ENCODE measurements around the gene ARPC1B. TPM values are rescaled to one million over a fixed set of nuclear protein-coding genes. Genes with fewer than 3 reads are reported as not detected.
"Not testable (repeated sequence)": the region's sequence is repeated elsewhere in the genome, so short reads cannot be mapped to it uniquely, and the experiment has no call there.

Gene ARPC1B
- total RNA-seq, 1 donor from 2014 or later, result 250 TPM

- H3K9me3 Mint-ChIP-seq, result no peaks in the 10 kb centered on the region
- H3K4me1 Mint-ChIP-seq, result peaks cover 12% of the 10 kb centered on the region
- H3K4me3 Mint-ChIP-seq, result no peak overlapping the region
- no peaks in the 10 kb centered on the region for H3K27me3 Mint-ChIP-seq
- intact Hi-C loops (cut with micrococcal nuclease), result loop anchor here (2.0 kb wide), 1 partner anchor 22 kb away; no protein-coding TSS in a partner anchor
- H3K27ac Mint-ChIP-seq, result no peak overlapping the region
- H3K36me3 Mint-ChIP-seq (ENCODE audit: low read depth), result peaks cover 48% of the 10 kb centered on the region
- DNase-seq, result peak; percentile 81
Measured at GRCh38 chr7:99386584-99387238, 12.2 kb downstream of the ARPC1B start.

- H3K36me3 Mint-ChIP-seq (ENCODE audit: low read depth), result peaks cover 52% of the 10 kb centered on the region
- intact Hi-C loops (cut with micrococcal nuclease), result loop anchor here (2.0 kb wide), 1 partner anchor 22 kb away; no protein-coding TSS in a partner anchor
- H3K4me1 Mint-ChIP-seq, result peaks cover 14% of the 10 kb centered on the region
- not testable (repeated sequence) for DNase-seq, H3K27ac Mint-ChIP-seq, H3K9me3 Mint-ChIP-seq, H3K27me3 Mint-ChIP-seq, H3K4me3 Mint-ChIP-seq
Measured at GRCh38 chr7:99387239-99387635, 12.7 kb downstream of the ARPC1B start.

- intact Hi-C loops (cut with micrococcal nuclease), result loop anchor here (2.0 kb wide), 1 partner anchor 23 kb away; no protein-coding TSS in a partner anchor
- Mint-ChIP-seq H3K4me1 (peaks cover 16% of the 10 kb centered on the region), H3K9me3 (no peaks in the 10 kb centered on the region), H3K27ac (no peak overlapping the region), H3K4me3 (no peak overlapping the region), H3K27me3 (no peaks in the 10 kb centered on the region), H3K36me3 (ENCODE audit: low read depth) (peaks cover 55% of the 10 kb centered on the region)
- DNase-seq, result no peak
Measured at GRCh38 chr7:99387912-99388311, 13.4 kb downstream of the ARPC1B start.

- intact Hi-C loops (cut with micrococcal nuclease), result no loop called here
- Mint-ChIP-seq H3K27me3 (no peaks in the 10 kb centered on the region), H3K4me1 (peaks cover 11% of the 10 kb centered on the region), H3K4me3 (no peak overlapping the region), H3K9me3 (no peaks in the 10 kb centered on the region), H3K36me3 (ENCODE audit: low read depth) (peaks cover 67% of the 10 kb centered on the region), H3K27ac (no peak overlapping the region)
- DNase-seq, result no peak
Measured at GRCh38 chr7:99389772-99390171, 15.2 kb downstream of the ARPC1B start.

GRCh38 chr7:99390941-99391602 lies 16.5 kb downstream of the ARPC1B start:
- Mint-ChIP-seq H3K4me3 (no peak overlapping the region), H3K9me3 (no peaks in the 10 kb centered on the region), H3K27ac (no peak overlapping the region), H3K36me3 (ENCODE audit: low read depth) (peaks cover 75% of the 10 kb centered on the region), H3K4me1 (peaks cover 11% of the 10 kb centered on the region), H3K27me3 (no peaks in the 10 kb centered on the region)
- intact Hi-C loops (cut with micrococcal nuclease), result no loop called here
- DNase-seq, result no peak

- peaks cover 72% of the 10 kb centered on the region for H3K36me3 Mint-ChIP-seq (ENCODE audit: low read depth)
- H3K9me3 Mint-ChIP-seq, result no peaks in the 10 kb centered on the region
- H3K27me3 Mint-ChIP-seq, result no peaks in the 10 kb centered on the region
- peaks cover 11% of the 10 kb centered on the region for H3K4me1 Mint-ChIP-seq
- no peak for DNase-seq
- no peak overlapping the region for H3K27ac Mint-ChIP-seq
- intact Hi-C loops (cut with micrococcal nuclease), result loop anchor here (2.0 kb wide), 1 partner anchor 17 kb away; the partner anchor contains the start of gene ARPC1B
- H3K4me3 Mint-ChIP-seq, result peak overlapping the region; percentile 22
Measured at GRCh38 chr7:99392046-99392445, 17.5 kb downstream of the ARPC1B start.

- Mint-ChIP-seq H3K27ac (peak overlapping the region; percentile 79), H3K9me3 (no peaks in the 10 kb centered on the region), H3K4me3 (peak overlapping the region; percentile 69), H3K36me3 (ENCODE audit: low read depth) (peaks cover 72% of the 10 kb centered on the region), H3K27me3 (no peaks in the 10 kb centered on the region), H3K4me1 (peaks cover 11% of the 10 kb centered on the region)
- intact Hi-C loops (cut with micrococcal nuclease), result loop anchor here (2.0 kb wide), 1 partner anchor 18 kb away; the partner anchor contains the start of gene ARPC1B
- DNase-seq, result peak; percentile 93
Measured at GRCh38 chr7:99392659-99393354, 18.3 kb downstream of the ARPC1B start.

GRCh38 chr7:99393355-99394187 lies 19.0 kb downstream of the ARPC1B start:
- peak overlapping the region; percentile 79 for H3K27ac Mint-ChIP-seq
- H3K27me3 Mint-ChIP-seq, result no peaks in the 10 kb centered on the region
- no peaks in the 10 kb centered on the region for H3K9me3 Mint-ChIP-seq
- H3K36me3 Mint-ChIP-seq (ENCODE audit: low read depth), result peaks cover 72% of the 10 kb centered on the region
- DNase-seq, result no peak
- peak overlapping the region; percentile 69 for H3K4me3 Mint-ChIP-seq
- H3K4me1 Mint-ChIP-seq, result peaks cover 15% of the 10 kb centered on the region
- intact Hi-C loops (cut with micrococcal nuclease), result loop anchor here (2.0 kb wide), 1 partner anchor 19 kb away; the partner anchor contains the start of gene ARPC1B

- no peaks in the 10 kb centered on the region for H3K27me3 Mint-ChIP-seq
- no peaks in the 10 kb centered on the region for H3K9me3 Mint-ChIP-seq
- no peak overlapping the region for H3K27ac Mint-ChIP-seq
- H3K36me3 Mint-ChIP-seq (ENCODE audit: low read depth), result peaks cover 74% of the 10 kb centered on the region
- intact Hi-C loops (cut with micrococcal nuclease), result no loop called here
- H3K4me3 Mint-ChIP-seq, result no peak overlapping the region
- peaks cover 18% of the 10 kb centered on the region for H3K4me1 Mint-ChIP-seq
- no peak for DNase-seq
Measured at GRCh38 chr7:99394188-99394502, 19.6 kb downstream of the ARPC1B start.

- no peak for DNase-seq
- Mint-ChIP-seq H3K9me3 (no peaks in the 10 kb centered on the region), H3K36me3 (ENCODE audit: low read depth) (peaks cover 80% of the 10 kb centered on the region), H3K27ac (no peak overlapping the region), H3K27me3 (no peaks in the 10 kb centered on the region), H3K4me1 (peaks cover 20% of the 10 kb centered on the region), H3K4me3 (no peak overlapping the region)
- intact Hi-C loops (cut with micrococcal nuclease), result no loop called here
Measured at GRCh38 chr7:99395616-99396327, 21.2 kb downstream of the ARPC1B start.

- Mint-ChIP-seq H3K27ac (peak overlapping the region; percentile 11), H3K4me1 (peaks cover 20% of the 10 kb centered on the region), H3K27me3 (no peaks in the 10 kb centered on the region), H3K9me3 (no peaks in the 10 kb centered on the region), H3K36me3 (ENCODE audit: low read depth) (peaks cover 82% of the 10 kb centered on the region), H3K4me3 (no peak overlapping the region)
- DNase-seq, result no peak
- intact Hi-C loops (cut with micrococcal nuclease), result no loop called here
Measured at GRCh38 chr7:99396418-99397296, 22.1 kb downstream of the ARPC1B start.

- peaks cover 82% of the 10 kb centered on the region for H3K36me3 Mint-ChIP-seq (ENCODE audit: low read depth)
- no peak for DNase-seq
- intact Hi-C loops (cut with micrococcal nuclease), result no loop called here
- H3K9me3 Mint-ChIP-seq, result no peaks in the 10 kb centered on the region
- H3K4me1 Mint-ChIP-seq, result peaks cover 18% of the 10 kb centered on the region
- no peak overlapping the region for H3K4me3 Mint-ChIP-seq
- H3K27me3 Mint-ChIP-seq, result no peaks in the 10 kb centered on the region
- H3K27ac Mint-ChIP-seq, result no peak overlapping the region
Measured at GRCh38 chr7:99397297-99397983, 22.9 kb downstream of the ARPC1B start.

Measured in activated CD4-positive, alpha-beta T cell treated with anti-CD3 and anti-CD28 coated beads, Interleukin-2, amount 10 ng/mL, durations not matched to agents 24 days and 14 days (primary cell).